Stimulated activated CD4-positive, alpha-beta T cell treated with anti-CD3 and anti-CD28 coated beads, Interleukin-2, amount 100 ng/mL, for 4 hours (primary cell): Measurements from ENCODE around the gene OR5W2.
"Not testable (repeated sequence)": the region's sequence is repeated elsewhere in the genome, so short reads cannot be mapped to it uniquely, and the experiment has no call there.

Source experiments
- DNase-seq: peaks from one replicate; pipeline ENCODE4 v3.0.0-alpha.2; 2020; ENCODE audit warnings: low read depth

The OR5W2 gene

DNA sequence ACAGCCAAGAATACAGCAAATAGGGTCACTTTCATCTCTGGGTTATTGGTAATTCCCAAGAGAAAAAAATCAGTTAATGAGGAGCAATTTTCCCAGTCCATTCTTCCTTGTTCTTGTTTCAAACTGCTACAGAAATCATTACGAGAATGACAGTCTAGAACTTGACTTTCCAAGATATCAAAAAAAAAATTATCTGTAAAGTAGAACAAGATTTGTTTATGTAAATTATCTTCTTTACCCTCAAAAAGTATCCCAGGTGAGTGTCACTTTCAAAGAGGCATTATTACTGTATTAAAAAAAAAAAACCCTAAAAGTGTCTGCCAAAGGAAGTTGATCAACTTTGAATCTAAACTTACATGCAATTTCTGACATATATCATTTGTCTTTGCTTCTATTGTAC is at the start of gene OR5W2:
Gene OR5W2 (minus strand): TSS at position 101 of the 400 bp plus-strand sequence. CDS start 0 bp downstream, at position 101.
- DNase-seq, result no peak

GRCh38 chr11:55956521-55956920 is 42.1 kb upstream of the OR5W2 start:
- DNase-seq, result no peak

DNA sequence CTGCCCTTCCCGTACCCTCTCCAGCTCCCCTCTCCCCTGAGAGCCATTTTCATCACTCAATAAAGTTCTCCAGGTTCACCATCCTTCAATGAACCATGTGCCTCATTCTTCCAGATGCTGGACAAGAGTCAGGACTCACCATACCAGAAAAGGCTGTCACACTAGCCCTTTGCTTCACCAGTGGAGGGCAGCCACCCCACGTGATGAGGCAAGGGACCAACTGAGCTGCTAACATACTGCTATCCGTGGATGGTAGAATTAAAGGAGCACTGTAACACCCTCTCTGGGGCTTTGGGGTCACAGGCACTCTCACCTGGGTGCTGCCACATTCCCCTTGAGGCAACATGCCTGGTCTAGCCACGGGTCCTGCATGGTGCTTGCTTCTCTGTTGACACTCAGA is 34.9 kb upstream of the OR5W2 start:
- no peak for DNase-seq

- no peak for DNase-seq
Observed at GRCh38 chr11:55942785-55943392, 28.5 kb upstream of the OR5W2 start.

DNA sequence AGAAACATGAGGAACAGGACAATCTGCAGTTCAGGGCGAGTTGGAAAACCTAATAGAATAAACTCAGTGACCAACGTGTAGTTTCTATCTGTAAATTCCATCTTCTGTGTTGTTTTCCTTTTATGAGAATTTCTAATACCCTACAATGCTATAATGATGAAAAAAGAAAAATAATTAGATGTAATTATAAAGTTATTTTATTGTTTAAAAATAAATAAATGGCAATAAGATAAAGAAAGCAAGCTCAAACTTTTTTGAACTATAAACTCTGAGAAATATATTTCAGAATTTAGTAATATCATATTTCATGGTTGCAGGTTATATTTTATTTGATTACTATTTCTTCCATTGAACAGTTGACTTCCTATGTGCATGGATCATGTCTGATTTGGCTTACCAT is 21.9 kb upstream of the OR5W2 start, which contains the start of gene OR5I1:
Gene OR5I1 (minus strand): TSS at position 101 of the 400 bp plus-strand sequence. CDS start 0 bp downstream, at position 101.
- no peak for DNase-seq

- DNase-seq, result no peak
Observed at GRCh38 chr11:55920537-55920936, 6.2 kb upstream of the OR5W2 start.

GRCh38 chr11:55902308-55902707 is 12.1 kb downstream of the OR5W2 start:
- no peak for DNase-seq

- DNase-seq, result no peak
Observed at GRCh38 chr11:55895216-55895615, 19.2 kb downstream of the OR5W2 start.

GRCh38 chr11:55885481-55885880 is 28.9 kb downstream of the OR5W2 start:
- not testable (repeated sequence) for DNase-seq

GRCh38 chr11:55884995-55885394 is 29.4 kb downstream of the OR5W2 start:
- not testable (repeated sequence) for DNase-seq

- DNase-seq, result not testable (repeated sequence)
Observed at GRCh38 chr11:55882997-55883396, 31.4 kb downstream of the OR5W2 start, which contains the start of gene TRIM51. Gene TRIM51, plus strand, starts transcription at chr11:55883297. Its CDS starts 2,132 bp downstream, at chr11:55885429.

DNA sequence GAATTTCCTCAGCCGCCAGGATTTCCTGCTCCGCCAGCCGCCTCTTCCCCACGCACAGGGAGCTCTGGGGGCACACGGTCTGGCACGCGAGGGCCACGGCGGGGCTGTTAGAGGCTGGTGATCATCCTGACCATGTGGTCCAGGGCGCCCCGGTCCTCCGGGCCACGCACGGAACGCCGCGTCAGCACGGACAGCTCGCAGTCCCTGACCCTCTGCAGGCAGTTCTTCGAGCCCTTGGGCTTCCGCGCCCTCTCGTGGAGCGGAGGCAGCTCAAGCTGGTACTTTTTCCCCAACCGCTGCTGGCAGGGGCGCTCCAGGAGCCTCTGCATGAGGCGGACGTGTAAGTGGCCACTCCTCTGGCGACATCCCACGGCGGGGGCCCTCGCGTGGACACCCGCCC is 41.2 kb downstream of the OR5W2 start:
- not testable (repeated sequence) for DNase-seq

- not testable (repeated sequence) for DNase-seq
Observed at GRCh38 chr11:55872731-55873130, 41.7 kb downstream of the OR5W2 start.

DNA sequence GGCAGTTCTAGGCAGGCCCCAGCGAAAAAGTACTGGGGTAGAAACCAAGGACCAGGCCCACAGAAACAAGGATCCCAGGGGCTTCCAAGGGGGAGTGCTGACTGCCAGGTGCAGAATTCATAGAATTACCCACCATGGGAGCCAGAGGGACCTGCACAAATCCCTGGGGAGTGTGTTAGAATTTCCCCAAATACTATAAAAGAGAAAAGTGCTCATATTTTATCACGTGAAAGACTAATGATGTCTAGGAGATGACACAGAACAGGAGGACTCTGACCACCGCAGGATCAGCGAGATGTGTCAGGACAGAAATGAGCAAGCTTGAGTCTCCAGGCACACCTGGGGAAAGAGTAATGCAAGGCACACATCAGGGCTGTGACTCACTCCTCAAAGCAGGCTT is 47.0 kb downstream of the OR5W2 start:
- not testable (repeated sequence) for DNase-seq
